G401 (cell line): ENCODE measurements around the gene UTP4. TPM values are rescaled to one million over a fixed set of nuclear protein-coding genes. Genes with fewer than 3 reads are reported as not detected.

Experiments
- DNase-seq: peaks from one replicate; pipeline ENCODE4 v3.0.0-alpha.2; 2015; ENCODE audit warnings: low spot score
- in situ Hi-C: cut with HindIII; loops from 2 replicates; pipeline ENCODE4 v1.10.0; 2016; ENCODE audit warnings: low sequenced_read_pairs, mixed read lengths
- total RNA-seq: library from RNA; depleted of rRNA; stranded (reverse); fragments of >200 nt; shearing (Covaris generic); gene quantifications from 2 replicates; pipeline ENCODE4 v1.2.3, GENCODE V29; 2014; rRNA removed

UTP4 gene
- total RNA-seq, 1 experiment from 2014 or later, result 89.9 TPM

DNA sequence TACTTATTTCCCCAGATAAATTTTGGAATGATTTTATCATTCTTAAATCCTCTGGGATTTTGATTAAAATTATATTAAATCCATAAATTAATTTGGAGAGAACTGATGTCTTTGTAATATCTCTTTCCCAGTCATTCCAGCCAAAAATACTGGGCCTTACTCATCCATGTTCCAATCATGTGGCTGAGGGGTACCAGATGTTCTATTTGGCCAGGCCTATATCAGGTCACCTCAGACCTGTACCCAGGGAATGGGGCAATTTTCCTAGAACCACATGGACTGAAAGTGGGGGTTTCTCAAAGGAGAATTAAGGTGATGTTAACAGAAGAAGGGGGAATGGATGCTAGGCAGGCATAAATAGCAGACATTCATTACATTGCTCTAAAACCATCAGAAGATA lies 62.0 kb downstream of the UTP4 start:
- in situ Hi-C loops, result no loop called here
- DNase-seq, result no peak

- DNase-seq, result no peak
- in situ Hi-C loops, result no loop called here
These were observed 63.0 kb downstream of the UTP4 start for GRCh38 chr16:69195369-69196029.

DNA sequence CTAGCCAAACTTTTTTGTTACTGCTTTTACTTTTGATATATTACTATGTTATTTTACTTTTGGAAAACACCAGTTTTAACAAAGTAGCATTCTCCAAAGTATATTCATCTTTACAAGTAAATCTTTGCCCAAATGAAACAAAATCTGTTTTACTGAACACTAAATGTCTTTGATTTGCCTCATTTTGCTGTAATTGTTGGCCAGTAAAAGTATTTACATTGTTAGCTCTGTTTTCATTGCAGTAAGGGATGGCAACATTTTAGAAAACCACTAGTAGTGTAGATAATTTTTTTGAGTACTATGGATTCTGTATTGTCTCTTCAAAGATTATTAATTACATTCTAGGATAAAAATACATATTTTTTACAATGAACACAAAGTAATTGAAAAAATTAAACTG lies 65.1 kb downstream of the UTP4 start:
- no peak for DNase-seq
- in situ Hi-C loops, result no loop called here

- in situ Hi-C loops, result no loop called here
- no peak for DNase-seq
These were observed 66.9 kb downstream of the UTP4 start for GRCh38 chr16:69199382-69199781.

GRCh38 chr16:69201291-69201690 lies 68.8 kb downstream of the UTP4 start:
- no peak for DNase-seq
- in situ Hi-C loops, result no loop called here

GRCh38 chr16:69201787-69202186 lies 69.3 kb downstream of the UTP4 start:
- no peak for DNase-seq
- in situ Hi-C loops, result no loop called here

- in situ Hi-C loops, result no loop called here
- no peak for DNase-seq
These were observed 71.7 kb downstream of the UTP4 start for GRCh38 chr16:69204172-69204571.

- in situ Hi-C loops, result no loop called here
- DNase-seq, result no peak
These were observed 77.3 kb downstream of the UTP4 start for GRCh38 chr16:69209735-69210134.

- in situ Hi-C loops, result no loop called here
- no peak for DNase-seq
These were observed 85.0 kb downstream of the UTP4 start for GRCh38 chr16:69217433-69217832.

Other genes with a start within 250 kb of the UTP4 start
- 0.06 and 2.6 TPM in 2 replicates for gene HAS3, start 27.0 kb upstream of the UTP4 start, total RNA-seq
- 196 and 268 TPM in 2 replicates for gene CHTF8, start 61 bp upstream of the UTP4 start, total RNA-seq
- gene SNTB2, start 54.5 kb downstream of the UTP4 start, total RNA-seq, result 13.9 and 36.0 TPM in 2 replicates
- 55.2 and 60.7 TPM in 2 replicates for gene VPS4A, start 178.7 kb downstream of the UTP4 start, total RNA-seq
- gene PDF, start 197.9 kb downstream of the UTP4 start, total RNA-seq, result 28.3 and 49.1 TPM in 2 replicates
- gene COG8, start 206.9 kb downstream of the UTP4 start, total RNA-seq, result 71.6 and 77.0 TPM in 2 replicates
- gene NIP7, start 207.1 kb downstream of the UTP4 start, total RNA-seq, result 33.0 and 35.3 TPM in 2 replicates
- gene TMED6, start 219.1 kb downstream of the UTP4 start, total RNA-seq, result not detected in 2 replicates